ENCODE measurements around the gene ASTN1. TPM values are rescaled to one million over a fixed set of nuclear protein-coding genes. Genes with fewer than 3 reads are reported as not detected.
"Not testable (repeated sequence)": the region's sequence is repeated elsewhere in the genome, so short reads cannot be mapped to it uniquely, and the experiment has no call there.

Gene ASTN1
- total RNA-seq, 1 donor = under 0.01 TPM

DNA sequence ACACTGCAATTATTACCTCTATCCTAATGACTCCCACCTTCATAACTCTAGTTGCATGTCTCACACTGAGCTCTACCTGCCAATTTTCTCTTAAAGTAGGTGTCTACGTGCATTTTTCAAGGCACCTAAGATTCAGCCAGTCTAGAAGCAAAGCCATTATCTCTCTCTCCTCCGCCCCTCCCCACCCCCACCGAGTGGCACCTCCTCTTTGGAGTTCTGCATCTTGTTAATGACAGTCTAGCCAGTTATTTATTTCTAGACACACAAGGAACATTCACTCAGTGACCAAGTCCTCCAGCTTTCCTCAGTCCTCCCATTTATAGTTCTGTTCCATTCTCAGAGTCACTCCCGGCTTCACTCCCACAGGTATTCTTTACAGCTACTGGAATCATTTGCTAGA is 47.6 kb downstream of the ASTN1 start:
- DNase-seq (ENCODE audit: low read depth in 2 of 3, low spot score in 2 of 3) = no peak

DNA sequence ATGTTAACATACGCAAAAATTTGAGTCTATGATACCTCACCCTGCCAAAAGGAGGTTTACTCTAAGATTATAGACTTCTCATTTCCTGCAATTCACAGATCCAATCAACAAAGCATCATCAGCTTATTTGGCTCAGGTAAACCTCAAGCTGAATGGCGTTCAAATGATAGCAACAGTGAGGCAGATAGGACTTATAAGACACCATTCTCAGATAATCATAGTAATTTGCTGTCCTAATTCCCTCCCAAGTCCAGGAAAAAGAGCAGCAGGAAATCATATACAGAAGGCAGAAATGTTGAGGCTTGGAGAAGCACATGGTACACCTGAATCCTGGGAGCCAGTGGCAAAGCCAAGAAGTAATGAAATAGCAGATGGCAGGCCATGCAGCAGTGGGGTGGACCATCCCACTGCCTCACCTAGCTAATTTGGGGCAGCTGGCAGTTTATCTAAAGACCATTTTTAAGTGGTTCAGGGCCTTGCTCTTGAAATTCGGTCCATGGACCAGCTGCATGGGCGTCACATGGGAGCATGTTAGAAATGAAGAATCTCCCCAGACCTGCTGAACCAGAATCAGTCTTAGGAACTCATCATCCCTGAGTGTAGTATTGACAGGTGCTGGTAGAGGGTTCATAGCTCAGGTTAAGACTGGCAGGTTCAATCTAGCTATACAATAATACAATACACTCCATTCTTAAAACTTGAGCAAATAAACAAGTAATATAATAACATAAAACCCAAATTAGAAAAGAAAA is 57.7 kb downstream of the ASTN1 start:
- no peak for DNase-seq (ENCODE audit: low read depth in 2 of 3, low spot score in 2 of 3)

DNA sequence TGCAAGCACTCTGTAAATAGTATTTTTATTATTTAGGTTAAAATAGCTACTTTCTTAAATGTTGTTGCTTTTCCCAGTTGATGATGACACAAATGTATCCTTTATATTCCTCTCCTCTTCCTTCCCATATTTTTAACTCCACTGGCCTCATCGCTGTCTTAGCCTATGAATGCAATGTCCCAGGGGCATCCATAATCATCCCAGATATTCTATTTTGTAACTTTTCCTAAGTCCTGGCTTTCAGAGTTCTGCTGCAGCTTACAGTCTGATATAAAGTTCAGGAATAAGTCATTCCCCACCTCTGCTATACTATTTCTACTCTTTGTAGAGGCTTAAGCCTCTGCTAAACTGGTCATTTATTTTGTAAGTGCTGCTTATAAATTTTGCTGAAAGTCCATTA is 58.3 kb downstream of the ASTN1 start:
- DNase-seq (ENCODE audit: low read depth in 2 of 3, low spot score in 2 of 3) = no peak

DNA sequence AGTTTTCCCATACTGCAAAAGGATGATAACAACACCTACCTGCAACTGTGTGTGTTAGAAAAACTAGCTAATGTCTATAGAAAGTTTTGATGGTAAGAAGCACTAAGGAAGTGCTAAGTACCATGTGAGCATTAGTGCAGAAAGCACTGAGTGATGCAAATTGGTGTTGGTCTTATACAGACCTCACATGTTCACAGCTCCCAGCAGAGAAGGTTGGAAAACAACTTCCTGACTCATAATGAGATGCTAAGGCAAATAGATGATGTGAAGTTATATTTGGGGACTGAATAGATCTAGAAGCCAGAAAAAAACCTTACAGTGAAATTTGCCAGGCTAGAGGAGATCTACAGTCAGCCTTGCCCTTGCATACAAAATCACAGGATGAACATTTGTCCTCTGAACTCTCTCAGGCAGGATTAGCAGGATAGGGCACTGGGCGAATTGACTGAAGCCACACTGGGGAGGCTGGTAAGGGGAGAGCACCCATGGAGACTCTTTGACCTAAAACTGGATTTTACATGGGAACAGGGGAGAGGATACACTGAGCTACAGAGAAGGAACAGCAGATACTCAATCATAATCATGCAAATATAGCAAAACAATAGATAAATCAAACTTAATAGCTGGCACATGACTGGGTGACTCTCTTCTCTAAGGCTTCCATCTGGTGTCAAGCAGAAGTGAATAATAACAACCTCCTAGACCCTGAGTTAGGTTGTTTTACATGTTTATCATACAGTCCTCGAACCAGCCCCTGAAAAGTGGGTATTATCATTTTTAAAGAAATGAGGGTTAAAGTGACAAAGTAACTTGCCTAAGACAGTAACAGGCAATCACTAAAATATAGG is 61.3 kb downstream of the ASTN1 start:
- no peak for DNase-seq (ENCODE audit: low read depth in 2 of 3, low spot score in 2 of 3)

DNA sequence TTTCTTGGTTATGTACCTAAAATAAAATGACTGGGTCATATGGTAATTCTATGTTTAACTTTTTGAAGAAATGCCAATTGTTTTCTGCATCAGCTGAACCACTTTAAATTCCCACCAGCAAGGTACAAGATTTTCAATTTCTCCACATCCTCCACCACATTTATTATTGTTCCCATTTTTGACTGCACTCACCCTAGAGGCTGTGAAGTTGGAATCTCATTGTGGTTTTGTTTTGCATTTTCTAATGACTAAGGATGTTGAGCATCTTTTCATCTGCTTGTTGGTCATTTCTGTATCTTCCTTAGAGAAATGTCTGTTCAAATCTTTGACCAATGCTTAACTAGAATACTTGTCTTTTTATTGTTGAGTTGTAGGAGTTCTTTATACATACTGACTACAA is 72.5 kb downstream of the ASTN1 start:
- no peak for DNase-seq (ENCODE audit: low read depth in 2 of 3, low spot score in 2 of 3)

DNA sequence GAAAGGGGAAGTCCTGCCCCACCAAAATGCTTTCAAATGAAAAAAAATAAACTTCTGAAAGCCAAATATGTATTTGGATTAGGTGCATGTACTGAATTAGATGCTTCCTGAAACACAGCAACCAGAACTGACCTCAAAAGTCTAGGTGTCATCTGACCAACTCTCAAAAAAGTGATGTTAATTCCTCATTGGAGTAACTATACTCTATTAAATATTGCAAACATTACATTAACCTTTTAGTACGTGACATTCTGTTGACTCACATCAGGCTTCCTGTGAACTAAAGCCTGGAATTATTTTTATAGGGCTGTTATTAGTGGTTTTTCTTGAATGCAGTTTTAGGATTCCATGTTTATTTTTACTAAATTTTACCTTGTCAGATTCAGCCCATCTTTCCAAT is 73.5 kb downstream of the ASTN1 start:
- no peak for DNase-seq (ENCODE audit: low read depth in 2 of 3, low spot score in 2 of 3)

DNA sequence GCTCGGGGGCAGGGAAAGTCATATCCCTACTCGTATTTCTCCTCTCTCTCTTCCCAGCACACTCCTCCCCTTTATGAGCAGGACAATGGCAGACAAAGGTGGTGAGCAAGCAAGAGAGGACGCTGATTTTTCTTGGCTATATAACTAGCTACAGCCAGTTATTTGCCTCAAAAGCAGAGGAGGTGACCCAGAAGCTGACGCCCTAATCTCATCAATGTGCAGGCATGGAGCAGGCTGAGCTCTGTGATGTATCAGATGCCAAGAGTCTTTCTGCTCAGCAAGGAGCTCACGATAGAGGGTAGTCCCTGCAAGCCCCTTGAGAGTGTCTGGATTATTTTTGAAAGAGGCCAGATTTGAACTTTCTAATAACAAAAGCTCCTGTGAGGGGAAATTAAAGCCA is 75.5 kb downstream of the ASTN1 start:
- DNase-seq (ENCODE audit: low read depth in 2 of 3, low spot score in 2 of 3) = no peak

DNA sequence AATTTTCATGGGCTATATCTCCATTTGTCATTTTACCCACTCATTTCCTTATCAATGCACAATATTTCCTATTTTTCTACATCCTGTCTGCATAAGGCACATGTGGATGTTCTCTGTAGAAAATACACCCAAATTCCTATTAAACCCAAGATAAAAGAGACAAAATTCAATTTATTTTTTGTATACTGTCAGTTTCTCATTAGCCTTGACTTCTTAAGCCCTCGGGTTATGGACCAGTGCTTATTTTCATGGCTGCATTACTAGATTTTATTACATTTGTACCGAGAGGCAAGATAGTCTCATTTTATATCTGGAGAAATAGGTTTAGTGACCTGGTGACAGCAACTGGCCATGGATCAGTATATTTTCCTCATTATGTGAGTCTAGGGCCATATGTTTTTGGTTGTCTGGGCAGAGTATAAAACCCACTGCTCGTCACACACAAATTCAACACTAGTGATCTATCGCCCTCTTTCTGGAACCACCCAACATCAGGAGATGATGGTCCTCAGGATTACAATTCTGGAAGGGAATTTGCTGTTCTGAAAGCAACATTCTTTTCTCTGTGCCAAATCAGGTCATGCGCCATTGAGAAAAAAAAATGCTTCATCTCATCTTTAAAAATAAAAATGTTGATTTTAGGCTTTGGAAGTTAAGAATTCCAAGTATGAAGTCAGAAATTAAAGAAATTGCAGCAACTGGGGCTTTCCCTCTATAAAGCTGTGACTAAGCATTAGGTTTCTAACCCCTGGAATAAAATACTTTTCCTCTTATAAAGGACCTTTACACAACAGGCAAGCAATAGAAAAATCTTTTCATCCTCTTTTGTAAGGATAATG is 81.4 kb downstream of the ASTN1 start:
- DNase-seq (ENCODE audit: low read depth in 2 of 3, low spot score in 2 of 3) = no peak

DNA sequence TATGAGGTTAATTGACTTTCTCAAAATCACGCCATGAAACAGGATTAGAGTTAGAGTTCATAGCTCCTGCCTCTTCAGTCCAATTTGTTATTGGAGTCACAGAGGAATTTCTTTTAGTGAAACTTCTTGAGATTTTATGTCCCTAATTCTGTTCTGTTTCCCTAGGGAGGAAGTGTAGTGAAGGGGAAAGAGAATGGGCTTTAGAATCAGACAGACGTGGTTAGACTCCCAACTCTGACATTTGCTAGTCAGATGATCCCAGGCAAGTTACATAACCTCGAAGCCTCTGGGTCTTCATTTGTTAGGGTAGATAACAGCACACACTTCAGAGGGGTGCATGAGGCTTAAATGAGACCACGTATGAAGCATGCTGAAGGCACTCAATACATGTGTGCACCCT is 83.9 kb downstream of the ASTN1 start:
- no peak for DNase-seq (ENCODE audit: low read depth in 2 of 3, low spot score in 2 of 3)

DNA sequence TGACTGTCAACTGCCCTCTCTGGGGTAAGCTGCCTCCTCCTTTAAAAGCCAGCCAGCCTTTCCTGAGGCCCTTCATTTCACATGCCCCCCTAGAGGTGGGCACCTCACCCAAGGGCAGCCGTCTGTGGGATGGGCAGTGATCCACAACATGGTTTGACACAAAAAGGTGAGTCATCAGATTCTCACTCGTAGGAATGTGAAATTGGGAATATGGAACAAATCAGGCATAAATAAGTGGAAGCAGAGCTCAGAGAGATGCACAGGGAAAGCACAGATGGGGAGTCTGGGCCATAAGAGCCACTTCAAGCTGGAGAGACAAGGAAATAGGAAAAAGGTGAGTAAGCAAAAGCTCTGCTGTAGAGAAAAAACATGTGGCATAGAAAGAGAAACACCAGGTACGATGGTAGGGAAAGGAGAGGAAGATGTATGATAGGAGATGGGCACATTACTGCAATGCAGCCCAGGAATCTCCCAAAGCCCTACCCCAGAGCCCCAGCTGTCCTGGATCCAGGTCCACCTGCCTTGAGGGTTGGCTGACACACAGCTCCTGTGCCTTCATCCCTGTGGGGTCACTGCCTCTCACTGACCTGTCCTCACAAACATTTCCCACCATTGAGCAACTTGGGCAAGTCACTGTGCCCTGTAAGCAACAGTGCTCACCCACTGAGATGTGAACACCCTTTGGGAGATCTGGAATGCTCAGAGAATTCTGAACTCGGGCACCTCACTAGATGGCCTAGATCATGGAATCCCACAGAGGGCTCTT is 86.6 kb downstream of the ASTN1 start:
- no peak for DNase-seq (ENCODE audit: low read depth in 2 of 3, low spot score in 2 of 3)

DNA sequence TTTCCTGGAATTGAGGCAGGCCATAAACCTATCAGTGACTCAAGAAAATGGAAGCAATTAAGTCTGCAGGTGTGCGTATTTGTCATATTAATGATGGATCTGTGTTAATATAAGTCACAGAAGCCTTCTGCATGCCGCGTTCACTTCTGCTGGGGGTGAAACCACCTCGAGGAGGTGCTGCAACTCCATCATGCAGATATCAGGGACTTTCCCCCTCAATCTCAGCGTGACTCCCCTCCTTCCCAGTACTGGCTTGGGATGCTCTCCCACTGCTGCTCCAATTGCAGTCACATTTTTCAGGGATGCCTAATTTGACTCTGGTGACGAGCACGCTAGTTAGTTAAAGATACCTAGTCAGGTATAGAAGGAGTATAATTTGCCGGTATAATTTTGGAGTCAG is 87.5 kb downstream of the ASTN1 start:
- DNase-seq (ENCODE audit: low read depth in 2 of 3, low spot score in 2 of 3) = no peak

DNA sequence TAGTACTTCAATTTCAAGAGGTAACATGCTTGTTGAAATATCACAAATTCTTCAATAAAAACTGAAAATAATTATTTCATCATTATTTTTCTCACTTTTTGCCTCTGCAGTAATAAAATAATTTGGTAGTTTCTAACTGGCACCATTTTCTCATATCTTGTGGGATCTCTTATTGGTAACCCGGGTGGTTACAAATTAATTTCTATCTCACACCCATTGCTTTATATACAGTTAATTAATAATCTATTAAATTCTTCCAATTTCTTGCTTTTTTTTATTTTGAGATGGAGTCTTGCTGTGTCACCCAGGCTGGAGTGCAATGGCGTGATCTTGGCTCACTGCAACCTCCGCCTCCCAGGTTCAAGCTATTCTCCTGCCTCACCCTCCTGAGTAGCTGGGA is 89.7 kb downstream of the ASTN1 start:
- not testable (repeated sequence) for DNase-seq (ENCODE audit: low read depth in 2 of 3, low spot score in 2 of 3)

DNA sequence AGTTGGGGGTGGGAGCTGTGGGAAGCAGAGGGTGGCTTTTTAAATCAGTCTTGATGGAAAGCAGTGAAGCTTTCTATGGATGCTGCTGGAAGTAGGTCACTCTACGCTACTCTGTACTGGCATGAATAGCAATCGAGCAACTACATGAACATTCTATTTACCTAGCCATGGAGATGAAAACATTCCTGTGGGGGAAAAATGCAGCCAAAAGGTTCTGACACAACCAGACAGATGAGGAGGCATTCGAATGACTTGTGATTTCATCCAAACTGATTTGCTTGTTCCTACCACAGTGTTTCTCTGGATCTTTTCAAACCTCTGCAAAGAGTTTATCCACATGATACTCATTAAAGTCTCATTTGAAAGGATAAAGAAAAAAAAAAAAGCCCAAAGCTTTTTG is 95.0 kb downstream of the ASTN1 start:
- no peak for DNase-seq (ENCODE audit: low read depth in 2 of 3, low spot score in 2 of 3)

DNA sequence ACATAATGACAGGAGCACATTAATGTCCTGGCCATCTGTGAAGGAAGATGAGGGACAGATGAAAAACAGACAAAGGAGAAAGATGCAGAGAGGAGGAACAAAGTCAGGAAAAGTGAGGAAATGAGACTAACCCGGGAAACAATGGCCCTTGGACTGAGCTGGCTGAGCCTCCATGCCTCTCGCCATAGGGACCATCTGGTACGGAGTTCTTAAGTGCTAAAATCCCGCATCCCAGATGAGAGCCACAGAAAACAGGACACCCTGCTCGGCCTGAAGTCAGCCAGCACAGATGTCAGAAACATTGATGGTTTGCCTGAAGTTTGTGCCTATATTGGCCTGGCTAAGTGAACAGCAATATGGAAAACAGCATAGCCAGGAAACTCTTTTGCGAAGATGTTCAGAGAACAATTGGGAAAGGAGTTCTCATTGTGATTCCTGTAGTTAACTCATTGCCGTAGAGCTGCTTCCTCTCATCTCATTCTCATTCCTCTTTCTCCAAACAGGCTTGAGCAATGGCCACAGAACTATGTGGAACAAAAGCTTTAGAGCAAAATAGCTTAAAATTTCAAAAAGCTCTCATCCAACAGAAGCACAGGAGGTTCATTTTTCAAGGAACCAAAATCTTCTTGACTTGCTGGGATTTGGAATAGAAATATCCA is 96.6 kb downstream of the ASTN1 start:
- DNase-seq (ENCODE audit: low read depth in 2 of 3, low spot score in 2 of 3) = no peak

DNA sequence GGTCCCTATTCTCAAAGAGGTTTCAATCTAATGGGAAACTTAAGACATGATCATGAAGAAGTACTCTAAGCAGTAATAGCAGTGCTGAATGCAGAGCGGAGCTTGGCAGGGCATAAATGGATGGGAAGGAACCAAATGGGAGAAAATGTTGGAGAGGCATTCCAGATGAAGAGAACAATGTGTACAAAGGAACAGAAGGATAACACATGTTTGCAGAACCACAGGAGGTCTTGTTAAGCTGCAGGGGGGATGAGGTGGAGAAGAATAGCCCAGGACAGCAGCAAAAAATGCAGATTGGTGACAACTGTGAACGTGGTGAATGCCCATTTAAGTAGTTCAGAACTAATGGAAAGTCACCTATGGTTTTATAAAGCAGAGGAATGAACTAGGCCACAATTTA is 99.1 kb downstream of the ASTN1 start:
- no peak for DNase-seq (ENCODE audit: low read depth in 2 of 3, low spot score in 2 of 3)

DNA sequence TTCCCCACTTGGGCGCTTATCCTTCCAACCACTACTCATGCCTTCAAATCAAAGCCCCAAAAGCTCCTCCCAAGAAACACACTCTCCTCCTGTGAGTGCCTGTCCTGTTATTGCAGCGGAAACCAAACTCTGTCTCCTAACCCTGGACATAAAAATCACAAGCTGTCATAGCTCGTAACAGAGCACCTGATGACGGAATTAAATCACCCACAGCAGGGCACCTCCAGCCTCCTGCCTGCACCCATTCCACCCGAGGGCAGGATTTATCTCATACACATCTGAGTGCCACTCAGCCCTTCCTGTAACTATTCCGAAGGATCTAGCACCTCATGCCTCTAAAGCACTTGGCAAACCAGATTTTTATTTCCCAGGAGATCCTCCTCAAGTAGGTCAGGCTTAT is 100.9 kb downstream of the ASTN1 start:
- no peak for DNase-seq (ENCODE audit: low read depth in 2 of 3, low spot score in 2 of 3)

DNA sequence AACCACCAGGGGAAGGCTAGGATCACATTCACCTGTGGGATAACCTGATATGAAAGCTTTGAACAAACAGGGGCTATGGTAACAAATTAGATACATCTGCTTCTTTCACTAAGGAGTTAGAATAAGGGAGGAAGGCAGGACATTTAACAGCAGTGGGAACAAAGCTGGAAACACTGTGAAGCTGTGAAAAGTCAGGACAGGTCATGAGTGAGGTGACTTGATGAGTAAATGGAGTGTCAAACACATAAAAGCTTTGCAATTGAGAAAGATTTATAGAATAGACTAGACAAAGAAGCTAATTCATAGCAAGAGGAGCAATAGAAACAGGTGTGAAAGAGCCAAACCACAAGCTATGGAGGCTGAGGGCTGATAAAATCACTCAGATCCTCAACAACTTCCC is 110.0 kb downstream of the ASTN1 start:
- no peak for DNase-seq (ENCODE audit: low read depth in 2 of 3, low spot score in 2 of 3)

DNA sequence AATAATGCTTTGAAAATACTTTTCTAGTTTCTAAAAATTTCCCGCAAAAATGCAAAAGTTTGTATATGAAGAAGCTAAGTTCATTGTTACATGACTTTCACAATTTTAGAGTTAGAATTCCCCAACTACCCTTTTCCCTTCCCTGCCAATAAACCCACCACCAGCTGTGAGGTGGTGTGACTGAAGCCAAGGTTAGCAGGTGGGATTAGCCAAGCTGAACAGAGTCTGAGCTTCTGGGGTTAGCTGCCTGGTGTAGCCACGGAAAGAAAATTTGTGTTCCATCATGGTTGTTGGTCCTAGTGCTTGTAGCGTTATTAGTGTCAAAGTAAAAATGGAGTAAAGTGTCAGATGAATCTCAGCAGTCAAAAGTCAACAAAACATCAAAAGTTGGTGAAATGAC is 110.9 kb downstream of the ASTN1 start:
- DNase-seq (ENCODE audit: low read depth in 2 of 3, low spot score in 2 of 3) = no peak

DNA sequence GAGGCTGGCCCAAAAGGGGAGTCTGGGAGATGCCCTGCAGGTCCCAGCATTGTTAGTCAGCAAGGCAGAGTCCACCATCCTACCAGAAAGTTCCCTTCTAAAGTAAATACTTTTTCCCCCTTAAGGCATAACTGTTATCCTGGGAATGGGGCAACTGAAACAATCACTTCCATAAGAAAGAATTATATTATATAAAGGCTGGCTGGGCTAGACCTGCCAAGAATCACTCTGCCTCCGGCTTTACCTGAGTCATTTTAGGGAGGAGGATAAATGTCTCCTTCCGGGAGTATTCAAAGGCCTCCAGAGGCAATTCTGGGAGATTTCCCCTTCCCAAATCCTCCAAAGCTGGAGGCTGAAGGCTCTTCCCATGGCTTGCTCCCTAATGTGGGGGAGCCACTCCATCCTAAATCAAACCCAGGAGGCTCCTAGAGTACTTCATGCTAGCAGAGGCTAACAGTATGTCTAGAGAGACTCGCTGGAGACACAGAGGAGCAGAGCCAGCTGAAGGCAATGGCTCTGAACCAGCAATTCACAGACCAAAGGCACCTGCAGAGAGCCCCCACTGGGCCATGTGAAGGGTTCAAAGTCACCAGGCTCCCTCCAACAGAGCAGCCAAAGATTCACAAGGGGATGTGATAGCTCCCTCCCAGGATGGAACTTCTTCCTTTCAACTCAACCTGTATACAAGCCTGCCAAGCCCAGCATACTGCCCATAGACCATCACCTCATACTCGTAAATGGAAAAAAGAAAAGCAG is 116.0 kb downstream of the ASTN1 start:
- DNase-seq (ENCODE audit: low read depth in 2 of 3, low spot score in 2 of 3) = no peak
